AG10803 (cell line): ENCODE measurements around the gene ZBTB40.

ENCODE experiments used
- DNase-seq: peaks from one replicate; pipeline ENCODE4 v3.0.0; 2010; ENCODE audit warnings: low read depth
- H3K4me3 ChIP-seq: 2 replicates; pipeline ENCODE4 v1.5.1; 2011; ENCODE audit warnings: mild to moderate bottlenecking, low read length, control low read depth
- TF ChIP-seq, protein P1 (sequence below): conservative IDR thresholded peaks from 2 replicates; pipeline ENCODE4 v1.5.1; 2011; ENCODE audit warnings: mild to moderate bottlenecking, low read length, control low read depth, inconsistent platforms

Gene ZBTB40

DNA sequence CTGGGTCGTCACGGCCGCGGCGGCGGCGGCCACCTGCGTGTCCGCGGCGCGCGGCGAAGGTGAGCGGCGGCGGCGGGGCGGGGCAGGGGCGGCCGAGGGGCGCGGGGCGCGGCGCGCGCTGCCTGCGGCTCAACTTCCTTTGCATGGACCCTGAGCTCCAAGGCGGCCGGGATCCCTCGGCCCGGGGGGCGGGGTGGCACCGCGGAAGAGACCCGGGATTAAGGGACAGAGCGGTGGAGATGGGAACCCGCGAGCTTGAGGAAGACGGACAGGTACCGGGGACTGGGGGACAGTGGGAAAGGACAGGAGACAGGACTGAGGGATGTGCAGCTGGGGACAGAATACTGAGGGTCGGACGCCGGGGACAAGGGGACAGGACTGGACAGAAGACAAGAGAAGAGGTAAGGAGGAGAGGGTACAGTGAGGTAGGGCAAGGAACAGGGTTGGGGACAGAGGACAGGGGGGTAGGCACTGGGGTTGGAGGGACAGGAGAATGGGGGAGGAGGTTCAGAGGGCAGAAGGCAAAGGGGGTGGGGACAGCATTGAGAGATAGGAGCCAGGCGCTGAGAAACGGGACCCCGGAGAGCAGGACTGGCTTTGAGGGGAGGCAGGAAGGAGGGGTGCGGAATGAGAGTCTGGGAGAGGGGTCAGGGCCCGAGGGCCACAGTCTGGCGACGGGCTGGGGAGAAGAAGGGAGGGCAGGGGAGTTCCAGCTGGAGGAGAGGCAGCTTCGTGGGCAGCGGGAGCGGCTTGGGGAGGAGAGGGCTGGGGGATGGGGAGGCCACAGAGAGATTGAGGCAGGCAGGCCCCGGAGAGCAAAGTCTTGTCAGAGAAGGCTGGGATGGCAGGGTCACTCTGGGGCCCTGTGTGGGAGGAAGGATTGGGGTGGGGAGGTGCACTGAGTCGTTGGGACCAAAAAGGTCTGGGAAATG lies 112.3 kb downstream of the ZBTB40 start:
- TF ChIP-seq, protein P1, sequence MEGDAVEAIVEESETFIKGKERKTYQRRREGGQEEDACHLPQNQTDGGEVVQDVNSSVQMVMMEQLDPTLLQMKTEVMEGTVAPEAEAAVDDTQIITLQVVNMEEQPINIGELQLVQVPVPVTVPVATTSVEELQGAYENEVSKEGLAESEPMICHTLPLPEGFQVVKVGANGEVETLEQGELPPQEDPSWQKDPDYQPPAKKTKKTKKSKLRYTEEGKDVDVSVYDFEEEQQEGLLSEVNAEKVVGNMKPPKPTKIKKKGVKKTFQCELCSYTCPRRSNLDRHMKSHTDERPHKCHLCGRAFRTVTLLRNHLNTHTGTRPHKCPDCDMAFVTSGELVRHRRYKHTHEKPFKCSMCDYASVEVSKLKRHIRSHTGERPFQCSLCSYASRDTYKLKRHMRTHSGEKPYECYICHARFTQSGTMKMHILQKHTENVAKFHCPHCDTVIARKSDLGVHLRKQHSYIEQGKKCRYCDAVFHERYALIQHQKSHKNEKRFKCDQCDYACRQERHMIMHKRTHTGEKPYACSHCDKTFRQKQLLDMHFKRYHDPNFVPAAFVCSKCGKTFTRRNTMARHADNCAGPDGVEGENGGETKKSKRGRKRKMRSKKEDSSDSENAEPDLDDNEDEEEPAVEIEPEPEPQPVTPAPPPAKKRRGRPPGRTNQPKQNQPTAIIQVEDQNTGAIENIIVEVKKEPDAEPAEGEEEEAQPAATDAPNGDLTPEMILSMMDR, result no peak
- no peak for DNase-seq
- no peak overlapping the region for H3K4me3 ChIP-seq

- TF ChIP-seq, protein P1, result no peak
- H3K4me3 ChIP-seq, result no peak overlapping the region
- DNase-seq, result no peak
Measured at GRCh38 chr1:22566161-22566560, 114.5 kb downstream of the ZBTB40 start.

DNA sequence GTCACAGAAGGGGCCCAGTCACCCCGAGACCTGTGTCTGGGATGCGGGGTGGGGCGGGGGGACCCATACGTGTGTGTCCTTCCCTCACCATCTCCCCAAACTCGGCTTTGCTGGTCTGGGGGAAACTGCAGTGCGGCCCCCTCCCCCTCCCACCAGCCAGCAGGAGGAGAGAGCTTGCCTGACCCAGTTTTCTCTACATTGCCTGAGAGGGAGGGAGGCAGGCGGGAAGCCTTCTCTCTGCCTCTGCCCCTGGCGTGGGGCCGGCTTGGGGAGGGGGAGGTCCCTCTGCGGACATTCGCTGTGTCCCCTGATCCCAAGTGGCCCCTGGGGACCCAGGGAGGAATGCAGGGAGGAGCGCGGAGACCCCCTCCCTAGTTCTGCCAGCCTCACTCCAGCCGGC lies 115.5 kb downstream of the ZBTB40 start:
- no peak for DNase-seq
- TF ChIP-seq, protein P1, result no peak
- H3K4me3 ChIP-seq, result no peak overlapping the region

DNA sequence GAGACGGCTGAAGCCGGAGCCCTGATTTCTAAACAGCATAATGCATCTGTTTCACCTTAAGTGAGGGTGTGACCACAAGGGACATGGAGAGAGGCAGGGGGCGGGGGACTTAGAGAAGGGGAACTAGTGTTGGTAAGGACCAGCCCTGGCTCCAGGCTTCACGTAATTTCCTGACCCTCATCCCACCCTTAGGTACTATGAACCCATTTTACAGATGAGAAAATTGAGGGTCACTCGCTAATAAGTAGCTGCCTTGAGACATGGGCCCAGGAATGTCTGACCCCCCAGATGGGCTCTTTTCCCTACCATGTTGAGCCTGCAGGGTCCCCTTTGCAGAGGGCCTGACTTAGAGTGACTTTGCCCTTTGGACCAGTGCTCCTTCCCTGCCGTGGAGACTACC lies 116.3 kb downstream of the ZBTB40 start:
- TF ChIP-seq, protein P1, result no peak
- H3K4me3 ChIP-seq, result no peak overlapping the region
- no peak for DNase-seq

- TF ChIP-seq, protein P1, result no peak
- no peak for DNase-seq
- no peak overlapping the region for H3K4me3 ChIP-seq
Measured at GRCh38 chr1:22569269-22569668, 117.6 kb downstream of the ZBTB40 start.

- TF ChIP-seq, protein P1, result no peak
- no peak for DNase-seq
- no peak overlapping the region for H3K4me3 ChIP-seq
Measured at GRCh38 chr1:22570140-22570909, 118.7 kb downstream of the ZBTB40 start.
